B cell (primary cell): ENCODE measurements around the gene DUSP16. TPM values are rescaled to one million over a fixed set of nuclear protein-coding genes. Genes with fewer than 3 reads are reported as not detected.

Experiments
- ATAC-seq: fragments of 200-7000 bp; cut with Tn5 transposase; one replicate; pipeline ENCODE4 v1.10.0; 2021; ENCODE audit warnings: low read depth, mild to moderate bottlenecking, moderate number of reproducible peaks, moderate library complexity
- CTCF ChIA-PET: fragments of 350-600 bp; sonication (Branson Sonifier 250); formaldehyde crosslinking; loops from one replicate; lab custom pipeline; 2021; ENCODE audit warnings: antibody characterized with exemption, inconsistent platforms; lab: Charles Lee
- POLR2A ChIA-PET: fragments of 350-600 bp; sonication (Branson Sonifier 250); formaldehyde crosslinking; loops from one replicate; lab custom pipeline; 2021; ENCODE audit warnings: antibody characterized with exemption; lab: Charles Lee
- DNase-seq: peaks from one replicate; pipeline ENCODE4 v3.0.0; 2013
- H2AFZ ChIP-seq: 2 replicates; pipeline ENCODE4 v1.6.1; 2012; ENCODE audit warnings: mild to moderate bottlenecking, low read depth, low read length; ENCODE audit not compliant: insufficient read depth, poor library complexity, severe bottlenecking
- H3K27ac ChIP-seq, 2 donors: 1 replicate in 1 of 2; 2 replicates in 1 of 2; pipeline ENCODE4 v1.5.1; 2012 to 2013; ENCODE audit warnings: low read length in 2 of 2, mild to moderate bottlenecking in 2 of 2, moderate library complexity in 1 of 2
- H3K27me3 ChIP-seq, 4 experiments: fragments of 200-600 bp in 1 of 4; sonication (generic) in 1 of 4; replicated peaks in 1 of 4; 1 replicate in 2 of 4; 2 replicates in 2 of 4; pipeline versions ENCODE4 v1.6.1 to v1.7.0; 2013 to 2016; ENCODE audit warnings: low read length in 3 of 4, mild to moderate bottlenecking in 2 of 4, mixed read lengths in 1 of 4, moderate library complexity in 1 of 4; ENCODE audit not compliant: insufficient read depth in 4 of 4, control insufficient read depth in 3 of 4; ENCODE audit errors: control extremely low read depth in 1 of 4
- H3K36me3 ChIP-seq, 2 experiments: replicated peaks in 1 of 2; 1 replicate in 1 of 2; 2 replicates in 1 of 2; pipeline versions ENCODE4 v1.6.1 to v1.7.1; 2013; ENCODE audit warnings: low read length in 1 of 2; ENCODE audit not compliant: insufficient read depth in 2 of 2, control insufficient read depth in 1 of 2; ENCODE audit errors: control extremely low read depth in 1 of 2, extremely low read depth in 1 of 2
- H3K4me1 ChIP-seq, 2 donors: fragments of 200-600 bp in 1 of 2; sonication (generic) in 1 of 2; 1 replicate in 1 of 2; 2 replicates in 1 of 2; pipeline versions ENCODE4 v1.5.1 to v1.6.1; 2013 to 2017; ENCODE audit warnings: low read length in 2 of 2; ENCODE audit not compliant: control insufficient read depth in 2 of 2, insufficient read depth in 2 of 2
- H3K4me2 ChIP-seq: replicated peaks from 2 replicates; pipeline ENCODE3; 2012; ENCODE audit warnings: mild to moderate bottlenecking, low read depth, low read length; ENCODE audit not compliant: poor library complexity, severe bottlenecking
- H3K4me3 ChIP-seq, 5 experiments: fragments of 200-600 bp in 1 of 5; sonication (generic) in 1 of 5; 1 replicate in 3 of 5; 2 replicates in 2 of 5; pipeline versions ENCODE4 v1.5.1 to v1.7.0; 2011 to 2016; ENCODE audit warnings: low read length in 4 of 5, mild to moderate bottlenecking in 4 of 5, low read depth in 2 of 5, control low read depth in 1 of 5, moderate library complexity in 1 of 5; ENCODE audit not compliant: insufficient read depth in 1 of 5; ENCODE audit errors: control extremely low read depth in 1 of 5, extremely low read depth in 1 of 5
- H3K79me2 ChIP-seq: fragments of 200-600 bp; sonication (generic); one replicate; pipeline ENCODE4 v1.6.0; 2016; ENCODE audit warnings: low read length; ENCODE audit not compliant: control insufficient read depth, insufficient read depth
- H3K9ac ChIP-seq: fragments of 200-600 bp; sonication (generic); 2 replicates; pipeline ENCODE4 v1.6.1; 2017; ENCODE audit warnings: mild to moderate bottlenecking, low read length, moderate library complexity
- H3K9me3 ChIP-seq, 3 donors: one replicate each; pipeline versions ENCODE4 v1.6.1 to v1.7.1; 2013; ENCODE audit warnings: low read length in 2 of 3; ENCODE audit not compliant: control insufficient read depth in 2 of 3, insufficient read depth in 1 of 3; ENCODE audit errors: control extremely low read depth in 1 of 3
- H4K20me1 ChIP-seq: 2 replicates; pipeline ENCODE4 v1.6.0; 2012; ENCODE audit warnings: mild to moderate bottlenecking, low read length; ENCODE audit not compliant: insufficient read depth, control insufficient read depth, poor library complexity, severe bottlenecking
- H3K27ac Mint-ChIP-seq: one replicate; pipeline ENCODE4 v1.8.0; 2021; ENCODE audit warnings: mixed read lengths
- H3K27me3 Mint-ChIP-seq: one replicate; pipeline ENCODE4 v1.8.0; 2021; ENCODE audit warnings: mixed read lengths
- H3K4me1 Mint-ChIP-seq: one replicate; pipeline ENCODE4 v1.8.0; 2021; ENCODE audit warnings: mixed read lengths
- H3K4me3 Mint-ChIP-seq: one replicate; pipeline ENCODE4 v1.8.0; 2021; ENCODE audit warnings: mixed read lengths
- H3K9me3 Mint-ChIP-seq: one replicate; pipeline ENCODE4 v1.8.0; 2022; ENCODE audit warnings: mixed read lengths; ENCODE audit not compliant: insufficient read depth
- EZH2 ChIP-seq: IDR thresholded peaks from 2 replicates; pipeline ENCODE4 v1.6.1; 2012; ENCODE audit warnings: borderline replicate concordance, low read depth, mild to moderate bottlenecking, moderate library complexity, low read length; ENCODE audit not compliant: insufficient read depth, poor library complexity, severe bottlenecking
- WGBS: methylation state at CpG from one replicate; pipeline ENCODE4 v1.1.5; 2013; ENCODE audit warnings: missing lambda C conversion rate; ENCODE audit not compliant: insufficient coverage; 5-methylcytosine and 5-hydroxymethylcytosine counted together
- intact Hi-C: fragments of 100-400 bp; cut with micrococcal nuclease; formaldehyde crosslinking; loops from one replicate; pipeline ENCODE4 v1.10.0; 2022
- polyA plus RNA-seq: library from polyadenylated mRNA; depleted of rRNA; stranded (reverse); fragments of >200 nt; gene quantifications from 2 replicates; pipeline ENCODE4 v1.2.3, GENCODE V29; 2012
- total RNA-seq, 2 donors: library from RNA; stranded (reverse); fragments of 120-200 nt in 1 of 2; gene quantifications; 1 replicate in 1 of 2; 2 replicates in 1 of 2; pipeline versions ENCODE4 v1.2.3 to v1.2.4, GENCODE V29; 2013 to 2022
- TF ChIP-seq, protein P1 (sequence below): fragments of 200-600 bp; IDR thresholded peaks from one replicate; pipeline ENCODE4 v1.8.0; 2022; ENCODE audit warnings: antibody characterized with exemption, mild to moderate bottlenecking

Gene DUSP16
- total and polyA plus RNA-seq, 2 donors (not counting 1 experiment from before 2014, with no cell fraction given), result 0.37 to 5.6 TPM

DNA sequence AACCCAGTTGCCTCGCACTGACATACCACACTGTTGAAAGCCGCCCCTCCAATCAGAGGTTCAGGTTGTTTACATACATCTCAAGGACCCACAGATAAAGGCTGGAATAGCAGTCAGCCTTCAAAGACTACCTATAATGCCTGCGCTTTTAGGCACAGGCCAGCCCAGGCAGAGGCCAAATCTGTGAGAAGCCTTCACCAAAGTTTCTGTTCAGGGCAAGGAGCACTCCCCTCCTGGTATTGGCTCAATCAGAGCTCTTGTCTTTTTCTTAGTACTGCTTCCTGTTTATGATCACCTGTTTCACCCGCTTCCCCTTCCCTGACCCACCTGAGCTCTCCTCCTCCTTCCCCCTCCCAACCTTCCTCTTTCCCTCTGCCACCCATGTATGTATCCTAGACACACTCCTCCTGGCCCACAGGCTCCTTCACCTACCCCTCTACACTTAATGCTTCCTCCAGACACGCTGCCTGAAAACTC lies 34.8 kb downstream of the DUSP16 start:
- ATAC-seq (no peak), DNase-seq (no peak)
- Mint-ChIP-seq H3K9me3 (no peaks in the 10 kb centered on the region), H3K27ac (no peak overlapping the region), H3K27me3 (peaks cover 3% of the 10 kb centered on the region), H3K4me1 (peaks cover 2% of the 10 kb centered on the region), H3K4me3 (no peak overlapping the region)
- Histone ChIP-seq H3K36me3 (no peaks in the 10 kb centered on the region), H4K20me1 (no peaks in the 10 kb centered on the region), H3K4me3 (no peak overlapping the region), H3K27me3 (no peaks in the 10 kb centered on the region), H3K27ac (no peak overlapping the region), H3K79me2 (no peaks in the 10 kb centered on the region), H3K4me2 (no peak overlapping the region), H2AFZ (no peak overlapping the region), H3K4me1 (no peaks in the 10 kb centered on the region), H3K9ac (no peak overlapping the region), H3K9me3 (no peaks in the 10 kb centered on the region)
- CTCF ChIA-PET, result no interaction called here
- POLR2A ChIA-PET, result no interaction called here
- intact Hi-C loops, result no loop called here
- TF ChIP-seq EZH2, result no peak
- TF ChIP-seq, protein P1, sequence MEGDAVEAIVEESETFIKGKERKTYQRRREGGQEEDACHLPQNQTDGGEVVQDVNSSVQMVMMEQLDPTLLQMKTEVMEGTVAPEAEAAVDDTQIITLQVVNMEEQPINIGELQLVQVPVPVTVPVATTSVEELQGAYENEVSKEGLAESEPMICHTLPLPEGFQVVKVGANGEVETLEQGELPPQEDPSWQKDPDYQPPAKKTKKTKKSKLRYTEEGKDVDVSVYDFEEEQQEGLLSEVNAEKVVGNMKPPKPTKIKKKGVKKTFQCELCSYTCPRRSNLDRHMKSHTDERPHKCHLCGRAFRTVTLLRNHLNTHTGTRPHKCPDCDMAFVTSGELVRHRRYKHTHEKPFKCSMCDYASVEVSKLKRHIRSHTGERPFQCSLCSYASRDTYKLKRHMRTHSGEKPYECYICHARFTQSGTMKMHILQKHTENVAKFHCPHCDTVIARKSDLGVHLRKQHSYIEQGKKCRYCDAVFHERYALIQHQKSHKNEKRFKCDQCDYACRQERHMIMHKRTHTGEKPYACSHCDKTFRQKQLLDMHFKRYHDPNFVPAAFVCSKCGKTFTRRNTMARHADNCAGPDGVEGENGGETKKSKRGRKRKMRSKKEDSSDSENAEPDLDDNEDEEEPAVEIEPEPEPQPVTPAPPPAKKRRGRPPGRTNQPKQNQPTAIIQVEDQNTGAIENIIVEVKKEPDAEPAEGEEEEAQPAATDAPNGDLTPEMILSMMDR, result no peak
- WGBS, result 96% methylated on average over 4 of the region's 5 CpGs

DNA sequence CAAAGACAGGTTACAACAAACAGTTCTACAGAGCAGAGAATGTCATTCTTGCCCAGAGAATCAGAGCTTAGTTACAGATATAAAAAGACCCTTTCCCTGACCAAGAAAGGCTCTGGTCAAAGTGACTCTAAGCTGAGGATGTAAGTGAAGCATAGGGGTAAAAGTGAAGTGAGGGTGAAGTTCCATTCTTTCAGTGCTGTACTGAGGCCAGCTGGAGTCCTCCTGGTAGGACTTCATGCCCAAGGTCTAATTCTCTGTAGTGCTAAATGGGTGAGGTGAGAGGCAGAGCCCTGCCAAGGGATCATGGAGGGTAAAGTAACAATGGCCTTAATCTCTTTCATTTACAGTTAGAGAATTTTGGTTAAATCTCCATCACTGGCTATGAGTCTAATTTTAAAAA lies 38.5 kb downstream of the DUSP16 start:
- Histone ChIP-seq H3K9me3 (no peaks in the 10 kb centered on the region), H3K27me3 (no peaks in the 10 kb centered on the region), H3K4me2 (no peak overlapping the region), H3K4me1 (no peaks in the 10 kb centered on the region), H3K36me3 (no peaks in the 10 kb centered on the region), H2AFZ (no peak overlapping the region), H3K79me2 (no peaks in the 10 kb centered on the region), H3K4me3 (no peak overlapping the region), H3K9ac (no peak overlapping the region), H4K20me1 (no peaks in the 10 kb centered on the region), H3K27ac (no peak overlapping the region)
- ATAC-seq (no peak), DNase-seq (no peak)
- intact Hi-C loops, result no loop called here
- H3K27me3 Mint-ChIP-seq, result peaks cover 3% of the 10 kb centered on the region
- H3K9me3 Mint-ChIP-seq, result no peaks in the 10 kb centered on the region
- no peak overlapping the region for H3K4me3 Mint-ChIP-seq
- ChIA-PET POLR2A (no interaction called here), CTCF (no interaction called here)
- no peak overlapping the region for H3K27ac Mint-ChIP-seq
- H3K4me1 Mint-ChIP-seq, result peaks cover 2% of the 10 kb centered on the region
- TF ChIP-seq EZH2, result no peak
- TF ChIP-seq, protein P1, result no peak
